K562 (cell line): Measurements from ENCODE around the gene IRX2. TPM values are rescaled to one million over a fixed set of nuclear protein-coding genes. Genes with fewer than 3 reads are reported as not detected.

ENCODE experiments used
- ATAC-seq: fragments of 200-7000 bp; cut with Tn5 transposase; 3 replicates; pipeline ENCODE4 v1.9.1; 2020; ENCODE audit warnings: moderate library complexity
- BruUV-seq: library from RNA; stranded (reverse); fragments of 400-500 nt; replicated peaks from 2 replicates; lab custom pipeline; 2021; lab: Mats Ljungman, UMichigan
- CTCF ChIA-PET: fragments of 300-600 bp; formaldehyde crosslinking; extraction: SDS; loops from one replicate; lab custom pipeline; 2021; ENCODE audit warnings: low intra/inter-chr PET ratio; lab: Yijun Ruan, JAX
- POLR2A ChIA-PET: fragments of 300-600, 350-650 bp; sonication (Branson Sonifier 250); formaldehyde crosslinking; extraction: SDS; loops from one replicate; lab custom pipeline; 2021; ENCODE audit warnings: antibody characterized with exemption, inconsistent platforms; lab: Yijun Ruan, JAX
- DNase-seq, 4 experiments: peaks; one replicate each; pipeline versions ENCODE4 v3.0.0 to v3.0.0-alpha.2; 2011 to 2018; ENCODE audit warnings: low spot score in 3 of 4, mixed read lengths in 3 of 4; ENCODE audit errors: extremely low read depth in 1 of 4
- FAIRE-seq: peaks from 2 replicates; lab custom pipeline; 2011; peaks lifted over from hg19 to GRCh38; lab: Jason Lieb, UNC
- H2AFZ ChIP-seq: 2 replicates; pipeline ENCODE4 v1.6.0; 2011; ENCODE audit warnings: low read depth, low read length, control low read depth, inconsistent platforms
- H3K27ac ChIP-seq: fragments of 200-600 bp; 3 replicates; pipeline ENCODE4 v1.8.0; 2011; ENCODE audit warnings: low read depth, mild to moderate bottlenecking, control low read depth, inconsistent platforms, low read length, moderate library complexity, mixed read lengths; ENCODE audit errors: extremely low read depth
- H3K27me3 ChIP-seq, 2 experiments: fragments of 300-600 bp in 1 of 2; 2 replicates in 1 of 2; 3 replicates in 1 of 2; pipeline versions ENCODE4 v1.6.0 to v1.8.0; 2011; ENCODE audit warnings: inconsistent platforms in 2 of 2, low read length in 2 of 2, mild to moderate bottlenecking in 1 of 2, mixed read lengths in 1 of 2, moderate library complexity in 1 of 2; ENCODE audit not compliant: control insufficient read depth in 2 of 2, insufficient read depth in 2 of 2
- H3K36me3 ChIP-seq: fragments of 300-600 bp; 3 replicates; pipeline ENCODE4 v1.8.0; 2011; ENCODE audit warnings: mild to moderate bottlenecking, low read length, inconsistent platforms; ENCODE audit not compliant: control insufficient read depth, insufficient read depth
- H3K4me1 ChIP-seq, 2 experiments: fragments of 200-600 bp in 1 of 2; replicated peaks in 1 of 2; 2 replicates in 1 of 2; 3 replicates in 1 of 2; pipeline versions ENCODE4 v1.5.1 to v1.8.0; 2011; ENCODE audit warnings: inconsistent platforms in 2 of 2, low read length in 2 of 2, mild to moderate bottlenecking in 1 of 2, mixed read lengths in 1 of 2, moderate library complexity in 1 of 2; ENCODE audit not compliant: control insufficient read depth in 2 of 2, insufficient read depth in 2 of 2
- H3K4me2 ChIP-seq: 2 replicates; pipeline ENCODE4 v1.6.1; 2011; ENCODE audit warnings: low read length, control low read depth, inconsistent platforms, mixed read lengths; ENCODE audit not compliant: insufficient read depth
- H3K4me3 ChIP-seq: fragments of 200-600 bp; sonication (generic), shearing (Covaris generic); 2 replicates; pipeline ENCODE4 v1.5.1; 2016; ENCODE audit warnings: control low read depth, inconsistent platforms
- H3K79me2 ChIP-seq: fragments of 200-600 bp; 3 replicates; pipeline ENCODE4 v1.8.0; 2011; ENCODE audit warnings: low read length, inconsistent platforms; ENCODE audit not compliant: control insufficient read depth, insufficient read depth
- H3K9ac ChIP-seq, 2 experiments: 2 replicates each; pipeline versions ENCODE4 v1.6.0 to v1.6.1; 2011; ENCODE audit warnings: low read depth in 2 of 2, low read length in 2 of 2, control low read depth in 1 of 2, inconsistent platforms in 1 of 2, mild to moderate bottlenecking in 1 of 2, mixed read lengths in 1 of 2; ENCODE audit not compliant: insufficient read depth in 1 of 2
- H3K9me1 ChIP-seq: one replicate; pipeline ENCODE4 v1.6.0; 2011; ENCODE audit warnings: inconsistent platforms, mild to moderate bottlenecking, low read length, moderate library complexity; ENCODE audit not compliant: control insufficient read depth, insufficient read depth
- H3K9me3 ChIP-seq: replicated peaks from 2 replicates; pipeline ENCODE4 v1.5.1; 2011; ENCODE audit warnings: low read depth, low read length, inconsistent platforms; ENCODE audit not compliant: control insufficient read depth, insufficient read depth
- H4K20me1 ChIP-seq: replicated peaks from 2 replicates; pipeline ENCODE4 v1.6.1; 2011; ENCODE audit warnings: low read length, inconsistent platforms, mixed read lengths; ENCODE audit not compliant: control insufficient read depth, insufficient read depth
- CXXC5 ChIP-seq: fragments of 250-450 bp; sonication (Bioruptor Pico); IDR thresholded peaks from 2 replicates; pipeline ENCODE4 v1.8.0; 2022; ENCODE audit warnings: inconsistent platforms, mild to moderate bottlenecking, moderate library complexity
- IRF2 ChIP-seq: sonication (generic); formaldehyde crosslinking; IDR thresholded peaks from 2 replicates; pipeline ENCODE4 v1.8.1; 2022; ENCODE audit warnings: mild to moderate bottlenecking, missing genetic modification reagents
- KDM5B ChIP-seq: fragments of 200-600 bp; sonication (generic); IDR thresholded peaks from 2 replicates; pipeline ENCODE4 v1.6.1; 2012; ENCODE audit warnings: low read depth, mild to moderate bottlenecking, moderate library complexity, low read length, control low read depth, inconsistent platforms; ENCODE audit not compliant: insufficient replicate concordance
- PATZ1 ChIP-seq: fragments of 250-450 bp; sonication (Bioruptor Pico); IDR thresholded peaks from 2 replicates; pipeline ENCODE4 v1.5.0; 2020; ENCODE audit warnings: mild to moderate bottlenecking, borderline replicate concordance
- REST ChIP-seq, 2 experiments: fragments of 450-650 bp; formaldehyde crosslinking in 1 of 2; IDR thresholded peaks; 2 replicates each; pipeline versions ENCODE4 v1.4.0 to v1.6.1; 2014 to 2020; ENCODE audit warnings: mild to moderate bottlenecking in 2 of 2, borderline replicate concordance in 1 of 2, low read depth in 1 of 2
- WGBS: fragments of 100-300 bp; shearing (Covaris generic); methylation state at CpG from one replicate; pipeline ENCODE4 v1.1.6; 2016; ENCODE audit warnings: low coverage, mixed read lengths; ENCODE audit not compliant: insufficient coverage; ENCODE audit errors: missing lambda C conversion rate; 5-methylcytosine and 5-hydroxymethylcytosine counted together
- in situ Hi-C: fragments of 300-500 bp; cut with MboI; formaldehyde crosslinking; loops from 4 replicates; pipeline ENCODE4 v1.15.0; 2018; ENCODE audit warnings: inconsistent platforms, mixed read lengths
- intact Hi-C: fragments of 100-400 bp; cut with micrococcal nuclease; formaldehyde crosslinking; loops from 2 replicates; pipeline ENCODE4 v1.14.2; 2022
- polyA plus RNA-seq, 8 experiments: library from polyadenylated mRNA; depleted of rRNA in 4 of 8; stranded (reverse) in 5 of 8; unstranded in 3 of 8; fragments of >200 nt; fragmentation: Nextera tagmentation in 2 of 8; fragmentation: Illumina TruSeq in 1 of 8; extraction: Ambion mirVana in 2 of 8; extraction: Trizol in 1 of 8; gene quantifications; 2 replicates each; pipeline versions ENCODE4 v1.2.1 to v1.2.3, GENCODE V29; 2011 to 2014; ENCODE audit warnings: inconsistent platforms in 1 of 8, missing spikeins in 1 of 8
- total RNA-seq, 7 experiments: library from RNA; depleted of rRNA in 6 of 7; stranded (reverse); fragments of >200 nt in 6 of 7; fragmentation: Illumina TruSeq in 2 of 7; extraction: Trizol in 2 of 7; gene quantifications; 2 replicates each; pipeline versions ENCODE4 v1.2.1 to v1.2.3, GENCODE V29; 2011 to 2021; ENCODE audit warnings: low replicate concordance in 1 of 7

IRX2 gene
- total and polyA plus RNA-seq, 9 of the 15 experiments (the other 6 are each of a cell fraction or from before 2014, with no cell fraction given) = 0.13 TPM; not detected in 8

GRCh38 chr5:2782658-2783057, 31.2 kb upstream of the IRX2 start:
- Histone ChIP-seq H3K9me1 (no peaks in the 10 kb centered on the region), H3K9ac (no peak overlapping the region), H3K27ac (no peak overlapping the region), H3K4me3 (no peak overlapping the region), H3K4me2 (no peak overlapping the region), H3K9me3 (no peaks in the 10 kb centered on the region), H2AFZ (no peak overlapping the region), H3K79me2 (no peaks in the 10 kb centered on the region), H4K20me1 (no peaks in the 10 kb centered on the region), H3K4me1 (no peaks in the 10 kb centered on the region), H3K36me3 (no peaks in the 10 kb centered on the region), H3K27me3 (peaks cover 0 to 8% of the 10 kb centered on the region in 2 experiments; a peak in 2 of 5 replicates)
- DNase-seq = no peak
- no peak for ATAC-seq
- FAIRE-seq = no peak
- TF ChIP-seq IRF2 (no peak), KDM5B (no peak), PATZ1 (CRISPR knock-in tag) (no peak), REST (IDR thresholded peaks at IDR 0.05; ENCODE audit: borderline replicate concordance) (no peak), REST (CRISPR knock-in tag; IDR thresholded peaks at IDR 0.05; ENCODE audit: low read depth) (no peak), CXXC5 (CRISPR knock-in tag) (no peak)
- ChIA-PET CTCF (no interaction called here), POLR2A (no interaction called here)
- in situ Hi-C loops = no loop called here
- no TSS peak for BruUV-seq
- intact Hi-C loops = no loop called here
- 0% methylated on average over 3 of the region's 3 CpGs for whole genome bisulfite sequencing
